HEK293 (cell line): Measurements from ENCODE around the gene BTK.
A peak's percentile ranks its signal among the peaks of the same experiment; 100 is the strongest.

Experiments
- FEZF1 ChIP-seq: fragments of 450-650 bp; formaldehyde crosslinking; IDR thresholded peaks from 2 replicates; pipeline ENCODE4 v1.5.1; 2016; ENCODE audit warnings: missing biosample characterization, missing genetic modification characterization
- GLI2 ChIP-seq: fragments of 450-650 bp; formaldehyde crosslinking; IDR thresholded peaks from 2 replicates; pipeline ENCODE4; 2017; ENCODE audit warnings: missing biosample characterization, missing genetic modification characterization, low read depth, borderline replicate concordance
- HOXA7 ChIP-seq: sonication (generic); formaldehyde crosslinking; IDR thresholded peaks from 2 replicates; pipeline ENCODE4 v1.8.1; 2022; ENCODE audit warnings: missing genetic modification reagents, borderline replicate concordance
- IKZF3 ChIP-seq: fragments of 450-650 bp; IDR thresholded peaks from 2 replicates; pipeline ENCODE4 v1.5.0; 2018; ENCODE audit warnings: missing biosample characterization, mild to moderate bottlenecking, missing genetic modification characterization, moderate library complexity
- MYNN ChIP-seq: fragments of 450-650 bp; formaldehyde crosslinking; IDR thresholded peaks from 2 replicates; pipeline ENCODE4 v1.5.1; 2016; ENCODE audit warnings: missing biosample characterization, missing genetic modification characterization, borderline replicate concordance
- SCRT1 ChIP-seq: fragments of 450-650 bp; formaldehyde crosslinking; IDR thresholded peaks from 2 replicates; pipeline ENCODE4 v1.5.1; 2016; ENCODE audit warnings: missing biosample characterization, missing genetic modification characterization, borderline replicate concordance
- SP2 ChIP-seq: fragments of 450-650 bp; formaldehyde crosslinking; IDR thresholded peaks from 2 replicates; pipeline ENCODE4 v1.5.1; 2016; ENCODE audit warnings: missing biosample characterization, missing genetic modification characterization
- YY1 ChIP-seq: fragments of 450-650 bp; formaldehyde crosslinking; IDR thresholded peaks from 2 replicates; pipeline ENCODE4 v1.5.1; 2018; ENCODE audit warnings: missing biosample characterization, missing genetic modification characterization
- ZBTB10 ChIP-seq: fragments of 450-650 bp; formaldehyde crosslinking; IDR thresholded peaks from 2 replicates; pipeline ENCODE4 v1.5.1; 2016; ENCODE audit warnings: missing biosample characterization, missing genetic modification characterization
- ZBTB6 ChIP-seq: fragments of 450-650 bp; formaldehyde crosslinking; IDR thresholded peaks from 2 replicates; pipeline ENCODE4 v1.5.1; 2017; ENCODE audit warnings: missing biosample characterization, missing genetic modification characterization
- ZEB2 ChIP-seq: fragments of 450-650 bp; formaldehyde crosslinking; IDR thresholded peaks from 2 replicates; pipeline ENCODE4 v1.5.1; 2016; ENCODE audit warnings: missing biosample characterization, missing genetic modification characterization
- ZNF112 ChIP-seq: fragments of 450-650 bp; formaldehyde crosslinking; IDR thresholded peaks from 2 replicates; pipeline ENCODE4 v1.5.0; 2017; ENCODE audit warnings: missing biosample characterization, missing genetic modification characterization
- ZNF140 ChIP-seq: fragments of 450-650 bp; formaldehyde crosslinking; IDR thresholded peaks from 2 replicates; pipeline ENCODE4 v1.5.1; 2016; ENCODE audit warnings: missing biosample characterization, missing genetic modification characterization
- ZNF19 ChIP-seq: fragments of 450-650 bp; formaldehyde crosslinking; IDR thresholded peaks from 2 replicates; pipeline ENCODE4; 2016; ENCODE audit warnings: missing biosample characterization, missing genetic modification characterization, low read depth
- ZNF2 ChIP-seq: fragments of 450-650 bp; formaldehyde crosslinking; IDR thresholded peaks from 2 replicates; pipeline ENCODE4 v1.5.1; 2016; ENCODE audit warnings: missing biosample characterization, missing genetic modification characterization
- ZNF202 ChIP-seq: fragments of 450-650 bp; formaldehyde crosslinking; IDR thresholded peaks from 2 replicates; pipeline ENCODE4 v1.5.1; 2016; ENCODE audit warnings: missing biosample characterization, missing genetic modification characterization, borderline replicate concordance
- ZNF214 ChIP-seq: fragments of 450-650 bp; formaldehyde crosslinking; IDR thresholded peaks from 2 replicates; pipeline ENCODE4 v1.5.1; 2017; ENCODE audit warnings: missing biosample characterization, mild to moderate bottlenecking, missing genetic modification characterization, borderline replicate concordance
- ZNF274 ChIP-seq, 2 experiments: fragments of 200-500 bp in 1 of 2; fragments of 450-650 bp in 1 of 2; sonication (Bioruptor generic) in 1 of 2; formaldehyde crosslinking in 1 of 2; IDR thresholded peaks; 2 replicates each; pipeline versions ENCODE4 v1.5.1 to v1.6.1; 2014 to 2016; ENCODE audit warnings: borderline replicate concordance in 1 of 2, inconsistent platforms in 1 of 2, low read length in 1 of 2, missing biosample characterization in 1 of 2, missing genetic modification characterization in 1 of 2
- ZNF366 ChIP-seq: fragments of 450-650 bp; formaldehyde crosslinking; conservative IDR thresholded peaks from 2 replicates; pipeline ENCODE4 v1.5.1; 2016; ENCODE audit warnings: missing biosample characterization, missing genetic modification characterization
- ZNF423 ChIP-seq: fragments of 450-650 bp; formaldehyde crosslinking; IDR thresholded peaks from 2 replicates; pipeline ENCODE4 v1.5.1; 2016; ENCODE audit warnings: missing biosample characterization, missing genetic modification characterization
- ZNF473 ChIP-seq: fragments of 450-650 bp; formaldehyde crosslinking; IDR thresholded peaks from 2 replicates; pipeline ENCODE4 v1.5.1; 2017; ENCODE audit warnings: missing biosample characterization, missing genetic modification characterization
- ZNF501 ChIP-seq: fragments of 450-650 bp; formaldehyde crosslinking; IDR thresholded peaks from 2 replicates; pipeline ENCODE4 v1.5.1; 2016; ENCODE audit warnings: missing biosample characterization, missing genetic modification characterization
- ZNF830 ChIP-seq: fragments of 450-650 bp; IDR thresholded peaks from 2 replicates; pipeline ENCODE4 v1.5.0; 2018; ENCODE audit warnings: missing biosample characterization, missing genetic modification characterization, low read depth, mild to moderate bottlenecking, moderate library complexity
- ZNF837 ChIP-seq: fragments of 450-650 bp; formaldehyde crosslinking; IDR thresholded peaks from 2 replicates; pipeline ENCODE4 v1.5.1; 2016; ENCODE audit warnings: missing biosample characterization, missing genetic modification characterization
- ZSCAN5A ChIP-seq: fragments of 450-650 bp; formaldehyde crosslinking; IDR thresholded peaks from 2 replicates; pipeline ENCODE4 v1.5.1; 2016; ENCODE audit warnings: missing biosample characterization, missing genetic modification characterization
- TF ChIP-seq, protein P1 (sequence below): fragments of 450-650 bp; formaldehyde crosslinking; IDR thresholded peaks from 2 replicates; pipeline ENCODE4 v1.5.1; 2016; ENCODE audit warnings: missing biosample characterization, missing genetic modification characterization, borderline replicate concordance
- TF ChIP-seq, protein P2 (sequence below): fragments of 450-650 bp; formaldehyde crosslinking; IDR thresholded peaks from 2 replicates; pipeline ENCODE4 v1.5.1; 2016; ENCODE audit warnings: missing biosample characterization, missing genetic modification characterization

BTK gene

DNA sequence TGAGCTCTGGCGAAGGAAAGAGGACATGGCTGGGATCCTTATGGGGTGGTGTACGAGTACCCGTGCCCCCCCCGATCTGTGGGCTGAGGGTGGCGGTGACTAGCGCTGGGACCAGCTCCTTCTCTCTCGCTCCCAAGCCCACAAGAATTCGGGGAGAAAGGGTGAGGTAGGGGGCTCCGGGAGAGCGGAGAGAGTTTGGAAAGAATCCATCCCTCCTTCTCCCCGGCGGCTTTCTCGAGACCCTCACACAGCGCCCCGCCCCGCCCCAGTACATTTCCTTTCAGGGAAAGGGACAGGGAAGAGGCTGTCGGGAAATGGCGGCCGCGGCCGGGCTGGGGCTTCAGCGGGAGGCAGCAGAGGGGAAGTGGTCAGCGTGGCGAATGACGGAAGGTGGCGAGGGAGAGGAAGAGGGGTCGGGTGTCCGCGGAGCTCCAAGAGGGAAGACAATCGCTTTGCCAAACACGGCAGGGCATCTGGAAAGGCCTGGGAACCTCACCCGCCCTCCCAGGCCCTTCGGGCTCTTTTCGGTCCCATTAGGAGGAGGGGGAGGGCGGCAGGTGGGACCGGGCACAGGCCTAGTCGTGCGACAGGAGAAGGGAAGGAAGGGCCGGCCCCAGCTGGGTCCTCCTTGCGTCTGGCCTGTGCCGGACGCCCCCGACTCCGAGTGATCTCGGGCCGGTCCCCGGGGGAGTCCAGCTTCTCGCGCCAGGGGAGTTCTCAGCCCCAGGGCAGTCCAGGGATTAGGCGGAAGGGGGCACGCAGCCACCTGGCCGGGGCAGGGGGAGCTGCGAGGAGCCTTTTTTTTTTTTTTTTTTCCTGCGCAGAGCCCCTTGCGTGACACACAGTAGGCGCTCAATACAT lies 32.2 kb upstream of the BTK start (continued):
- TF ChIP-seq ZNF19 (tag by site-specific recombination) (no peak), ZNF366 (tag by site-specific recombination) (peak; percentile 77), ZNF214 (tag by site-specific recombination) (no peak), HOXA7 (CRISPR knock-in tag) (no peak), ZNF140 (no peak), YY1 (tag by site-specific recombination) (peak; percentile 85), ZSCAN5A (peak; percentile 34; the same call in 1 of the 2 replicates), ZNF2 (peak; percentile 54; the same call in 1 of the 2 replicates), ZBTB10 (no peak; the same call in 1 of the 2 replicates), ZNF473 (no peak), ZNF830 (no peak), ZNF423 (tag by site-specific recombination) (peak; percentile 27; the same call in 1 of the 2 replicates), ZNF202 (no peak), ZNF501 (tag by site-specific recombination) (no peak), ZNF837 (tag by site-specific recombination) (no peak), ZBTB6 (tag by site-specific recombination) (no peak), FEZF1 (tag by site-specific recombination) (no peak), GLI2 (tag by site-specific recombination) (no peak), IKZF3 (tag by site-specific recombination) (peak; percentile 55), MYNN (no peak), SCRT1 (tag by site-specific recombination) (no peak), ZNF112 (tag by site-specific recombination) (no peak), ZEB2 (tag by site-specific recombination) (no peak), SP2 (tag by site-specific recombination) (peak; percentile 51), ZNF274 (IDR thresholded peaks at IDR 0.05; ENCODE audit: low read length) (no peak), ZNF274 (tag by site-specific recombination; IDR thresholded peaks at IDR 0.05; ENCODE audit: borderline replicate concordance) (no peak)
- TF ChIP-seq, protein P1, sequence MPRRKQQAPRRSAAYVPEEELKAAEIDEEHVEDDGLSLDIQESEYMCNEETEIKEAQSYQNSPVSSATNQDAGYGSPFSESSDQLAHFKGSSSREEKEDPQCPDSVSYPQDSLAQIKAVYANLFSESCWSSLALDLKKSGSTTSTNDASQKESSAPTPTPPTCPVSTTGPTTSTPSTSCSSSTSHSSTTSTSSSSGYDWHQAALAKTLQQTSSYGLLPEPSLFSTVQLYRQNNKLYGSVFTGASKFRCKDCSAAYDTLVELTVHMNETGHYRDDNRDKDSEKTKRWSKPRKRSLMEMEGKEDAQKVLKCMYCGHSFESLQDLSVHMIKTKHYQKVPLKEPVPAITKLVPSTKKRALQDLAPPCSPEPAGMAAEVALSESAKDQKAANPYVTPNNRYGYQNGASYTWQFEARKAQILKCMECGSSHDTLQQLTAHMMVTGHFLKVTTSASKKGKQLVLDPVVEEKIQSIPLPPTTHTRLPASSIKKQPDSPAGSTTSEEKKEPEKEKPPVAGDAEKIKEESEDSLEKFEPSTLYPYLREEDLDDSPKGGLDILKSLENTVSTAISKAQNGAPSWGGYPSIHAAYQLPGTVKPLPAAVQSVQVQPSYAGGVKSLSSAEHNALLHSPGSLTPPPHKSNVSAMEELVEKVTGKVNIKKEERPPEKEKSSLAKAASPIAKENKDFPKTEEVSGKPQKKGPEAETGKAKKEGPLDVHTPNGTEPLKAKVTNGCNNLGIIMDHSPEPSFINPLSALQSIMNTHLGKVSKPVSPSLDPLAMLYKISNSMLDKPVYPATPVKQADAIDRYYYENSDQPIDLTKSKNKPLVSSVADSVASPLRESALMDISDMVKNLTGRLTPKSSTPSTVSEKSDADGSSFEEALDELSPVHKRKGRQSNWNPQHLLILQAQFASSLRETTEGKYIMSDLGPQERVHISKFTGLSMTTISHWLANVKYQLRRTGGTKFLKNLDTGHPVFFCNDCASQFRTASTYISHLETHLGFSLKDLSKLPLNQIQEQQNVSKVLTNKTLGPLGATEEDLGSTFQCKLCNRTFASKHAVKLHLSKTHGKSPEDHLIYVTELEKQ (tag by site-specific recombination), result no peak
- TF ChIP-seq, protein P2, sequence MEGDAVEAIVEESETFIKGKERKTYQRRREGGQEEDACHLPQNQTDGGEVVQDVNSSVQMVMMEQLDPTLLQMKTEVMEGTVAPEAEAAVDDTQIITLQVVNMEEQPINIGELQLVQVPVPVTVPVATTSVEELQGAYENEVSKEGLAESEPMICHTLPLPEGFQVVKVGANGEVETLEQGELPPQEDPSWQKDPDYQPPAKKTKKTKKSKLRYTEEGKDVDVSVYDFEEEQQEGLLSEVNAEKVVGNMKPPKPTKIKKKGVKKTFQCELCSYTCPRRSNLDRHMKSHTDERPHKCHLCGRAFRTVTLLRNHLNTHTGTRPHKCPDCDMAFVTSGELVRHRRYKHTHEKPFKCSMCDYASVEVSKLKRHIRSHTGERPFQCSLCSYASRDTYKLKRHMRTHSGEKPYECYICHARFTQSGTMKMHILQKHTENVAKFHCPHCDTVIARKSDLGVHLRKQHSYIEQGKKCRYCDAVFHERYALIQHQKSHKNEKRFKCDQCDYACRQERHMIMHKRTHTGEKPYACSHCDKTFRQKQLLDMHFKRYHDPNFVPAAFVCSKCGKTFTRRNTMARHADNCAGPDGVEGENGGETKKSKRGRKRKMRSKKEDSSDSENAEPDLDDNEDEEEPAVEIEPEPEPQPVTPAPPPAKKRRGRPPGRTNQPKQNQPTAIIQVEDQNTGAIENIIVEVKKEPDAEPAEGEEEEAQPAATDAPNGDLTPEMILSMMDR (tag by site-specific recombination), result no peak
